HS-5 (cell line): ENCODE results near the gene CASP10.

Experiments
- DNase-seq: peaks from one replicate; pipeline ENCODE4 v3.0.0-alpha.2; 2012; ENCODE audit warnings: low read depth

The CASP10 gene

GRCh38 chr2:201258666-201259615 lies 76.0 kb downstream of the CASP10 start:
- DNase-seq, result no peak

- DNase-seq, result peak; percentile 52
Observed at GRCh38 chr2:201260302-201260800, 77.4 kb downstream of the CASP10 start, which contains the start of gene CASP8. Gene CASP8, plus strand, starts transcription at chr2:201260536. Its CDS starts 5,951 bp downstream, at chr2:201266487.

GRCh38 chr2:201261471-201261870 lies 78.5 kb downstream of the CASP10 start:
- DNase-seq, result no peak

GRCh38 chr2:201261906-201262305 lies 79.0 kb downstream of the CASP10 start:
- DNase-seq, result no peak

GRCh38 chr2:201262718-201263117 lies 79.8 kb downstream of the CASP10 start:
- no peak for DNase-seq

- no peak for DNase-seq
Observed at GRCh38 chr2:201263779-201264178, 80.8 kb downstream of the CASP10 start.

GRCh38 chr2:201264472-201265173 lies 81.7 kb downstream of the CASP10 start:
- DNase-seq, result no peak

GRCh38 chr2:201266629-201267028 lies 83.7 kb downstream of the CASP10 start:
- no peak for DNase-seq

- DNase-seq, result no peak
Observed at GRCh38 chr2:201267278-201268030, 84.5 kb downstream of the CASP10 start.

GRCh38 chr2:201269764-201270163 lies 86.8 kb downstream of the CASP10 start:
- DNase-seq, result no peak

GRCh38 chr2:201270293-201271001 lies 87.5 kb downstream of the CASP10 start:
- DNase-seq, result no peak

GRCh38 chr2:201271917-201272316 lies 89.0 kb downstream of the CASP10 start:
- DNase-seq, result no peak

- no peak for DNase-seq
Observed at GRCh38 chr2:201273330-201273983, 90.5 kb downstream of the CASP10 start.

GRCh38 chr2:201275069-201275468 lies 92.1 kb downstream of the CASP10 start:
- no peak for DNase-seq

- no peak for DNase-seq
Observed at GRCh38 chr2:201275990-201276389, 93.0 kb downstream of the CASP10 start.

GRCh38 chr2:201276511-201276910 lies 93.6 kb downstream of the CASP10 start:
- no peak for DNase-seq
